Body of pancreas (tissue), 4 donors: ENCODE data around the gene TRNP1. TPM values are rescaled to one million over a fixed set of nuclear protein-coding genes. Genes with fewer than 3 reads are reported as not detected.

Experiments
- ATAC-seq: fragments of 150-250 bp; one replicate; pipeline ENCODE4 v1.9.1; 2016
- DNase-seq, 4 donors: peaks; one replicate each; pipeline ENCODE4 v3.0.0-alpha.2; 2019
- H3K27ac ChIP-seq, 4 donors: fragments of 200-600 bp; sonication (generic); 1 replicate in 3 of 4; 2 replicates in 1 of 4; pipeline versions ENCODE4 v1.5.1 to v1.6.1; 2016 to 2019; ENCODE audit warnings: mild to moderate bottlenecking in 1 of 4, mixed read lengths in 1 of 4, moderate library complexity in 1 of 4
- H3K27me3 ChIP-seq, 2 donors: fragments of 200-600 bp; sonication (generic); one replicate each; pipeline ENCODE4 v1.6.0; 2016; ENCODE audit warnings: mild to moderate bottlenecking in 1 of 2
- H3K36me3 ChIP-seq, 2 donors: fragments of 200-600 bp; sonication (generic); replicated peaks in 1 of 2; 2 replicates each; pipeline ENCODE4 v1.5.1; 2016; ENCODE audit warnings: low read depth in 2 of 2; ENCODE audit not compliant: insufficient read depth in 1 of 2
- H3K4me1 ChIP-seq: fragments of 200-600 bp; sonication (generic); one replicate; pipeline ENCODE4 v1.6.0; 2016
- H3K4me3 ChIP-seq, 2 donors: fragments of 200-600 bp; sonication (generic); 1 replicate in 1 of 2; 2 replicates in 1 of 2; pipeline ENCODE4 v1.5.1; 2016 to 2019
- H3K9me3 ChIP-seq, 3 donors: fragments of 200-600 bp; sonication (generic); 1 replicate in 2 of 3; 2 replicates in 1 of 3; pipeline ENCODE4 v1.5.1; 2016
- CTCF ChIP-seq, 7 experiments: fragments of 450-650 bp in 4 of 7; fragments of 200-600 bp in 3 of 7; sonication (generic) in 3 of 7; IDR thresholded peaks; one replicate each; pipeline ENCODE4 v1.5.1; 2016 to 2019; ENCODE audit warnings: antibody characterized with exemption in 7 of 7
- POLR2A ChIP-seq, 3 donors: fragments of 450-650 bp; IDR thresholded peaks; one replicate each; pipeline ENCODE4 v1.6.1; 2016; ENCODE audit warnings: antibody characterized with exemption in 3 of 3, mild to moderate bottlenecking in 2 of 3
- WGBS, 2 donors: methylation state at CpG; one replicate each; pipeline ENCODE4 v1.1.5; 2017; 5-methylcytosine and 5-hydroxymethylcytosine counted together
- intact Hi-C: fragments of 100-400 bp; cut with DNase I; formaldehyde crosslinking; loops from one replicate; pipeline ENCODE4 v1.15.1; 2023
- total RNA-seq, 2 donors: library from RNA; depleted of rRNA; stranded (reverse); fragments of >200 nt; gene quantifications; one replicate each; pipeline ENCODE4 v1.1.0, GENCODE V29; 2016

Gene TRNP1
- total RNA-seq, 2 donors from 2014 or later = 17.1 to 32.6 TPM

GRCh38 chr1:27005648-27006496 lies 12.4 kb downstream of the TRNP1 start:
- DNase-seq = peak in 2 of 4 donors; percentile 10 to 43
- Histone ChIP-seq H3K4me1 (peaks cover 68% of the 10 kb centered on the region), H3K9me3 (no peaks in the 10 kb centered on the region), H3K27me3 (no peaks in the 10 kb centered on the region), H3K36me3 (no peaks in the 10 kb centered on the region), H3K27ac (peak overlapping the region in 1 of 4 donors; percentile 1), H3K4me3 (no peak overlapping the region)
- intact Hi-C loops = no loop called here
- ATAC-seq = no peak
- 85 to 86% methylated on average over 41 to 42 of the region's 48 CpGs for WGBS, 2 donors
- TF ChIP-seq CTCF (IDR thresholded peaks at IDR 0.05) = no peak
- TF ChIP-seq POLR2A (IDR thresholded peaks at IDR 0.05) = no peak

DNA sequence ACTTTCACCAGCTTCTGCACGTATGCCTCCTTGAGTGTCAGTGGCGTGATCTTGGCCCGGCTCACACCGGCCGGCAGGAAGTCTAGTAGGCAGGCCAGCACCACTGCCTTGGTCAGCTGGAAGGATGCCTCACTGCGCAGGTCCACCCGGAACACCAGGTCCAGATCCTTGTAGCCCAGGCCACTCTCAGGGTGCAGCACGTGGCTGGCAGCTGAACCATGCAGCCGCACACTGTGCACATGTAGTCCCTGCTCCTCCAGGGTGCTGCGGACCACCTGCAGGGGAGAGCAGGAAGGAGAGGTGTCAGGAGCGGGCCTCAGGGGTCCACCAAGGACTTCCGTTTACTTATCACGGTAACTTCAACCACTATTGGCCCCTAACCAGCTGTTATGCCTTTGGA lies 13.2 kb downstream of the TRNP1 start:
- TF ChIP-seq POLR2A (IDR thresholded peaks at IDR 0.05) (no peak), CTCF (IDR thresholded peaks at IDR 0.05) (no peak)
- Histone ChIP-seq H3K27ac (no peak overlapping the region), H3K36me3 (no peaks in the 10 kb centered on the region), H3K4me1 (peaks cover 68% of the 10 kb centered on the region), H3K4me3 (no peak overlapping the region), H3K9me3 (no peaks in the 10 kb centered on the region), H3K27me3 (no peaks in the 10 kb centered on the region)
- WGBS, 2 donors = 65 to 73% methylated on average over 8 to 13 of the region's 13 CpGs
- no peak for DNase-seq
- intact Hi-C loops = no loop called here
- no peak for ATAC-seq

GRCh38 chr1:27007909-27008582 lies 14.6 kb downstream of the TRNP1 start:
- peak; percentile 34 for ATAC-seq
- no peaks in the 10 kb centered on the region for H3K36me3 ChIP-seq
- TF ChIP-seq CTCF (IDR thresholded peaks at IDR 0.05) (no peak), POLR2A (IDR thresholded peaks at IDR 0.05) (peak in 1 of 3 donors; percentile 28)
- no peaks in the 10 kb centered on the region for H3K27me3 ChIP-seq
- peak; percentile 45 to 77 (median 62) for DNase-seq
- no peaks in the 10 kb centered on the region for H3K9me3 ChIP-seq
- intact Hi-C loops = no loop called here
- H3K4me3 ChIP-seq = no peak overlapping the region
- H3K4me1 ChIP-seq = peaks cover 73% of the 10 kb centered on the region
- WGBS, 2 donors = 45 to 68% methylated on average over 9 of the region's 9 CpGs
- peak overlapping the region; percentile 41 to 73 (median 51) for H3K27ac ChIP-seq

GRCh38 chr1:27009601-27010197 lies 16.2 kb downstream of the TRNP1 start:
- peak in 3 of 4 donors; percentile 47 to 85 (median 65) for DNase-seq
- H3K9me3 ChIP-seq = no peaks in the 10 kb centered on the region
- intact Hi-C loops = no loop called here
- H3K27ac ChIP-seq = peak overlapping the region; percentile 58 to 91 (median 68)
- H3K4me1 ChIP-seq = peaks cover 63% of the 10 kb centered on the region
- H3K36me3 ChIP-seq = no peaks in the 10 kb centered on the region
- TF ChIP-seq CTCF (IDR thresholded peaks at IDR 0.05) (peak in 4 of 7 experiments; percentile 7 to 32 (median 10)), POLR2A (IDR thresholded peaks at IDR 0.05) (peak in 1 of 3 donors; percentile 16)
- ATAC-seq = no peak
- no peaks in the 10 kb centered on the region for H3K27me3 ChIP-seq
- H3K4me3 ChIP-seq = no peak overlapping the region
- 20 to 47% methylated on average over 1 to 6 of the region's 6 CpGs for WGBS, 2 donors
